B cell (primary cell): ENCODE results near the gene CPA4.

Experiments
- EZH2 ChIP-seq: IDR thresholded peaks from 2 replicates; pipeline ENCODE4 v1.6.1; 2012; ENCODE audit warnings: borderline replicate concordance, low read depth, mild to moderate bottlenecking, moderate library complexity, low read length; ENCODE audit not compliant: insufficient read depth, poor library complexity, severe bottlenecking
- TF ChIP-seq, protein P1 (sequence below): fragments of 200-600 bp; IDR thresholded peaks from one replicate; pipeline ENCODE4 v1.8.0; 2022; ENCODE audit warnings: antibody characterized with exemption, mild to moderate bottlenecking

DNA sequence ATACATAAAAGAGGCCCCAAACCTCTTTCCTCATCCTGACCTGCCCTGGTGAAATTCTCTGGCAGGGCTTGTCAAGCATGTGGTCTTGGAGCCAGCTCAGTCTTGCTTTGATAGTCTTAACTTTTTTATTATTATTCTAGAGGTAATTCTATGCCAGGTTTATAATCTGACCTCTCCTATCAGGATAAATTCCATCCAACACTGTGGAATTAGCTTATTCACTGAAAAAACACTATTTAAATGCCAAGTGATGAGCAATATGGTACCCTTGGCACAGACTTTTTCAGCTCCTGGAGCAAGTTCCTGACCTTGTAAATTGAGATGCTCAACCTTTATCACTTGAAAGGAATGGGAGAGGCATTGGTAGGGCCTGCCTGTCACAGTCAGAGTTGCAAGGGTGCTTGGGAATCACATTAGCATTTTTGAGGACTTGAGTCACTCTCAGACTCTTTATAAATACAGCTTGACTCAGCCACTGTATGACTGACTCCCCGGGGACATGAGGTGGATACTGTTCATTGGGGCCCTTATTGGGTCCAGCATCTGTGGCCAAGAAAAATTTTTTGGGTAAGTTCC lies at the start of gene CPA4:
- TF ChIP-seq, protein P1, sequence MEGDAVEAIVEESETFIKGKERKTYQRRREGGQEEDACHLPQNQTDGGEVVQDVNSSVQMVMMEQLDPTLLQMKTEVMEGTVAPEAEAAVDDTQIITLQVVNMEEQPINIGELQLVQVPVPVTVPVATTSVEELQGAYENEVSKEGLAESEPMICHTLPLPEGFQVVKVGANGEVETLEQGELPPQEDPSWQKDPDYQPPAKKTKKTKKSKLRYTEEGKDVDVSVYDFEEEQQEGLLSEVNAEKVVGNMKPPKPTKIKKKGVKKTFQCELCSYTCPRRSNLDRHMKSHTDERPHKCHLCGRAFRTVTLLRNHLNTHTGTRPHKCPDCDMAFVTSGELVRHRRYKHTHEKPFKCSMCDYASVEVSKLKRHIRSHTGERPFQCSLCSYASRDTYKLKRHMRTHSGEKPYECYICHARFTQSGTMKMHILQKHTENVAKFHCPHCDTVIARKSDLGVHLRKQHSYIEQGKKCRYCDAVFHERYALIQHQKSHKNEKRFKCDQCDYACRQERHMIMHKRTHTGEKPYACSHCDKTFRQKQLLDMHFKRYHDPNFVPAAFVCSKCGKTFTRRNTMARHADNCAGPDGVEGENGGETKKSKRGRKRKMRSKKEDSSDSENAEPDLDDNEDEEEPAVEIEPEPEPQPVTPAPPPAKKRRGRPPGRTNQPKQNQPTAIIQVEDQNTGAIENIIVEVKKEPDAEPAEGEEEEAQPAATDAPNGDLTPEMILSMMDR: no peak
- no peak for TF ChIP-seq EZH2
